K562 (cell line): ENCODE measurements around the gene BLOC1S4. TPM values are rescaled to one million over a fixed set of nuclear protein-coding genes. Genes with fewer than 3 reads are reported as not detected.

ENCODE experiments used
- ATAC-seq: fragments of 200-7000 bp; cut with Tn5 transposase; 3 replicates; pipeline ENCODE4 v1.9.1; 2020; ENCODE audit warnings: moderate library complexity
- BruUV-seq: library from RNA; stranded (reverse); fragments of 400-500 nt; replicated peaks from 2 replicates; lab custom pipeline; 2021; lab: Mats Ljungman, UMichigan
- CTCF ChIA-PET: fragments of 300-600 bp; formaldehyde crosslinking; extraction: SDS; loops from one replicate; lab custom pipeline; 2021; ENCODE audit warnings: low intra/inter-chr PET ratio; lab: Yijun Ruan, JAX
- POLR2A ChIA-PET: fragments of 300-600, 350-650 bp; sonication (Branson Sonifier 250); formaldehyde crosslinking; extraction: SDS; loops from one replicate; lab custom pipeline; 2021; ENCODE audit warnings: antibody characterized with exemption, inconsistent platforms; lab: Yijun Ruan, JAX
- DNase-seq, 4 experiments: peaks; one replicate each; pipeline versions ENCODE4 v3.0.0 to v3.0.0-alpha.2; 2011 to 2018; ENCODE audit warnings: low spot score in 3 of 4, mixed read lengths in 3 of 4; ENCODE audit errors: extremely low read depth in 1 of 4
- FAIRE-seq: peaks from 2 replicates; lab custom pipeline; 2011; peaks lifted over from hg19 to GRCh38; lab: Jason Lieb, UNC
- H2AFZ ChIP-seq: 2 replicates; pipeline ENCODE4 v1.6.0; 2011; ENCODE audit warnings: low read depth, low read length, control low read depth, inconsistent platforms
- H3K27ac ChIP-seq: fragments of 200-600 bp; 3 replicates; pipeline ENCODE4 v1.8.0; 2011; ENCODE audit warnings: low read depth, mild to moderate bottlenecking, control low read depth, inconsistent platforms, low read length, moderate library complexity, mixed read lengths; ENCODE audit errors: extremely low read depth
- H3K27me3 ChIP-seq, 2 experiments: fragments of 300-600 bp in 1 of 2; 2 replicates in 1 of 2; 3 replicates in 1 of 2; pipeline versions ENCODE4 v1.6.0 to v1.8.0; 2011; ENCODE audit warnings: inconsistent platforms in 2 of 2, low read length in 2 of 2, mild to moderate bottlenecking in 1 of 2, mixed read lengths in 1 of 2, moderate library complexity in 1 of 2; ENCODE audit not compliant: control insufficient read depth in 2 of 2, insufficient read depth in 2 of 2
- H3K36me3 ChIP-seq: fragments of 300-600 bp; 3 replicates; pipeline ENCODE4 v1.8.0; 2011; ENCODE audit warnings: mild to moderate bottlenecking, low read length, inconsistent platforms; ENCODE audit not compliant: control insufficient read depth, insufficient read depth
- H3K4me1 ChIP-seq, 2 experiments: fragments of 200-600 bp in 1 of 2; replicated peaks in 1 of 2; 2 replicates in 1 of 2; 3 replicates in 1 of 2; pipeline versions ENCODE4 v1.5.1 to v1.8.0; 2011; ENCODE audit warnings: inconsistent platforms in 2 of 2, low read length in 2 of 2, mild to moderate bottlenecking in 1 of 2, mixed read lengths in 1 of 2, moderate library complexity in 1 of 2; ENCODE audit not compliant: control insufficient read depth in 2 of 2, insufficient read depth in 2 of 2
- H3K4me2 ChIP-seq: 2 replicates; pipeline ENCODE4 v1.6.1; 2011; ENCODE audit warnings: low read length, control low read depth, inconsistent platforms, mixed read lengths; ENCODE audit not compliant: insufficient read depth
- H3K4me3 ChIP-seq: fragments of 200-600 bp; sonication (generic), shearing (Covaris generic); 2 replicates; pipeline ENCODE4 v1.5.1; 2016; ENCODE audit warnings: control low read depth, inconsistent platforms
- H3K79me2 ChIP-seq: fragments of 200-600 bp; 3 replicates; pipeline ENCODE4 v1.8.0; 2011; ENCODE audit warnings: low read length, inconsistent platforms; ENCODE audit not compliant: control insufficient read depth, insufficient read depth
- H3K9ac ChIP-seq, 2 experiments: 2 replicates each; pipeline versions ENCODE4 v1.6.0 to v1.6.1; 2011; ENCODE audit warnings: low read depth in 2 of 2, low read length in 2 of 2, control low read depth in 1 of 2, inconsistent platforms in 1 of 2, mild to moderate bottlenecking in 1 of 2, mixed read lengths in 1 of 2; ENCODE audit not compliant: insufficient read depth in 1 of 2
- H3K9me1 ChIP-seq: one replicate; pipeline ENCODE4 v1.6.0; 2011; ENCODE audit warnings: inconsistent platforms, mild to moderate bottlenecking, low read length, moderate library complexity; ENCODE audit not compliant: control insufficient read depth, insufficient read depth
- H3K9me3 ChIP-seq: replicated peaks from 2 replicates; pipeline ENCODE4 v1.5.1; 2011; ENCODE audit warnings: low read depth, low read length, inconsistent platforms; ENCODE audit not compliant: control insufficient read depth, insufficient read depth
- H4K20me1 ChIP-seq: replicated peaks from 2 replicates; pipeline ENCODE4 v1.6.1; 2011; ENCODE audit warnings: low read length, inconsistent platforms, mixed read lengths; ENCODE audit not compliant: control insufficient read depth, insufficient read depth
- ATF4 ChIP-seq: fragments of 450-650 bp; formaldehyde crosslinking; IDR thresholded peaks from 2 replicates; pipeline ENCODE4 v1.4.0; 2022; ENCODE audit warnings: mild to moderate bottlenecking, moderate library complexity
- CBFA2T2 ChIP-seq: fragments of 450-650 bp; conservative IDR thresholded peaks from 2 replicates; pipeline ENCODE4 v1.6.1; 2017; ENCODE audit warnings: mild to moderate bottlenecking
- CREB1 ChIP-seq, 2 experiments: sonication (generic) in 1 of 2; formaldehyde crosslinking in 1 of 2; IDR thresholded peaks; 2 replicates each; pipeline versions ENCODE4 v1.6.1 to v1.8.0; 2012 to 2022; ENCODE audit warnings: inconsistent platforms in 1 of 2, mild to moderate bottlenecking in 1 of 2, missing genetic modification reagents in 1 of 2, moderate library complexity in 1 of 2
- EWSR1 ChIP-seq: fragments of 450-650 bp; IDR thresholded peaks from 2 replicates; pipeline ENCODE4 v1.6.1; 2018; ENCODE audit warnings: borderline replicate concordance, mild to moderate bottlenecking, low read depth, moderate library complexity; ENCODE audit not compliant: partially characterized antibody
- JUND ChIP-seq, 2 experiments: IDR thresholded peaks; 2 replicates in 1 of 2; 3 replicates in 1 of 2; pipeline ENCODE4 v1.6.1; 2011; ENCODE audit warnings: borderline replicate concordance in 2 of 2, low read depth in 2 of 2, low read length in 2 of 2, improper control_type of control experiment in 1 of 2, missing biosample characterization in 1 of 2, missing genetic modification characterization in 1 of 2, missing genetic modification reagents in 1 of 2
- NR2C2 ChIP-seq, 2 experiments: fragments of 200-800 bp in 1 of 2; sonication (Bioruptor generic) in 1 of 2; sonication (generic) in 1 of 2; formaldehyde crosslinking in 1 of 2; IDR thresholded peaks; 2 replicates each; pipeline versions ENCODE4 v1.6.1 to v1.8.0; 2016 to 2022; ENCODE audit warnings: mild to moderate bottlenecking in 1 of 2, missing compliant biosample characterization in 1 of 2, missing genetic modification characterization in 1 of 2, missing genetic modification reagents in 1 of 2
- NR3C1 ChIP-seq: sonication (generic); formaldehyde crosslinking; IDR thresholded peaks from 2 replicates; pipeline ENCODE4 v1.8.1; 2022; ENCODE audit warnings: missing genetic modification reagents
- POLR2A ChIP-seq: fragments of 450-650 bp; conservative IDR thresholded peaks from 2 replicates; pipeline ENCODE4 v1.6.1; 2016
- TBP ChIP-seq: optimal IDR thresholded peaks from 2 replicates; pipeline ENCODE3; 2011; ENCODE audit warnings: low read depth, low read length, improper control_type of control experiment
- TFE3 ChIP-seq: fragments of 450-650 bp; formaldehyde crosslinking; IDR thresholded peaks from 2 replicates; pipeline ENCODE4 v1.4.0; 2020; ENCODE audit warnings: mild to moderate bottlenecking, mixed read lengths
- ZNF764 ChIP-seq: fragments of 250-450 bp; sonication (Bioruptor Pico); IDR thresholded peaks from 2 replicates; pipeline ENCODE4 v1.4.0; 2020; ENCODE audit warnings: low read depth, mild to moderate bottlenecking, moderate library complexity
- WGBS: fragments of 100-300 bp; shearing (Covaris generic); methylation state at CpG from one replicate; pipeline ENCODE4 v1.1.6; 2016; ENCODE audit warnings: low coverage, mixed read lengths; ENCODE audit not compliant: insufficient coverage; ENCODE audit errors: missing lambda C conversion rate; 5-methylcytosine and 5-hydroxymethylcytosine counted together
- in situ Hi-C: fragments of 300-500 bp; cut with MboI; formaldehyde crosslinking; loops from 4 replicates; pipeline ENCODE4 v1.15.0; 2018; ENCODE audit warnings: inconsistent platforms, mixed read lengths
- intact Hi-C: fragments of 100-400 bp; cut with micrococcal nuclease; formaldehyde crosslinking; loops from 2 replicates; pipeline ENCODE4 v1.14.2; 2022
- polyA plus RNA-seq, 8 experiments: library from polyadenylated mRNA; depleted of rRNA in 4 of 8; stranded (reverse) in 5 of 8; unstranded in 3 of 8; fragments of >200 nt; fragmentation: Nextera tagmentation in 2 of 8; fragmentation: Illumina TruSeq in 1 of 8; extraction: Ambion mirVana in 2 of 8; extraction: Trizol in 1 of 8; gene quantifications; 2 replicates each; pipeline versions ENCODE4 v1.2.1 to v1.2.3, GENCODE V29; 2011 to 2014; ENCODE audit warnings: inconsistent platforms in 1 of 8, missing spikeins in 1 of 8
- total RNA-seq, 7 experiments: library from RNA; depleted of rRNA in 6 of 7; stranded (reverse); fragments of >200 nt in 6 of 7; fragmentation: Illumina TruSeq in 2 of 7; extraction: Trizol in 2 of 7; gene quantifications; 2 replicates each; pipeline versions ENCODE4 v1.2.1 to v1.2.3, GENCODE V29; 2011 to 2021; ENCODE audit warnings: low replicate concordance in 1 of 7
- TF ChIP-seq, protein P1 (sequence below): fragments of 250-450 bp; sonication (Bioruptor Pico); IDR thresholded peaks from 2 replicates; pipeline ENCODE4 v1.8.0; 2022; ENCODE audit warnings: inconsistent platforms
- TF ChIP-seq, protein P2 (sequence below): sonication (generic); formaldehyde crosslinking; IDR thresholded peaks from 2 replicates; pipeline ENCODE4 v1.8.1; 2023; ENCODE audit warnings: mild to moderate bottlenecking, missing genetic modification reagents, moderate library complexity

BLOC1S4 gene
- total and polyA plus RNA-seq, 9 of the 15 experiments (the other 6 are each of a cell fraction or from before 2014, with no cell fraction given) = 3.1 to 31.6 (median 11.2) TPM

GRCh38 chr4:6693231-6694176 is 22.5 kb upstream of the BLOC1S4 start, which contains the start of gene S100P:
TSS of gene S100P (plus strand) at chr4:6693878. CDS start at chr4:6693933, 55 bp downstream.
- FAIRE-seq (no peak), ATAC-seq (peak; percentile 63), DNase-seq (peak in 1 of 4 experiments; percentile 40)
- intact Hi-C loops (no loop called here), in situ Hi-C loops (no loop called here)
- 43% methylated on average over 26 of the region's 29 CpGs for WGBS
- Histone ChIP-seq H3K4me2 (peak within 1 kb of the TSS; percentile 61), H3K4me1 (peaks cover 58 to 60% of the 10 kb centered on the region in 2 experiments), H3K9ac (peak within 1 kb of the TSS; percentile 5 to 83; a peak in 3 of 4 replicates), H3K27ac (peak within 1 kb of the TSS; percentile 45; the same call in 2 of the 3 replicates), H3K9me1 (no peaks in the 10 kb centered on the region), H3K79me2 (no peaks in the 10 kb centered on the region), H3K36me3 (no peaks in the 10 kb centered on the region), H3K4me3 (peak within 1 kb of the TSS; percentile 30; the same call in 1 of the 2 replicates), H4K20me1 (no peaks in the 10 kb centered on the region), H2AFZ (peak within 1 kb of the TSS; percentile 35), H3K27me3 (no peaks in the 10 kb centered on the region), H3K9me3 (no peaks in the 10 kb centered on the region)
- ChIA-PET CTCF (no interaction called here), POLR2A (interaction anchor here (0.5 to 5.8 kb wide), 14 partner anchors 10 to 349 kb away, joined by 3 to 38 read pairs (median 3); partner anchors contain the start of gene MRFAP1L1)
- BruUV-seq = TSS peak; percentile 84
- TF ChIP-seq CREB1 (IDR thresholded peaks at IDR 0.05) = peak; percentile 55; the same call in 1 of the 2 replicates
- TF ChIP-seq CREB1 (CRISPR knock-in tag; IDR thresholded peaks at IDR 0.05) = peak; percentile 68
- TF ChIP-seq TBP = no peak
- no peak for TF ChIP-seq ZNF764 (CRISPR knock-in tag)
- TF ChIP-seq, protein P1, sequence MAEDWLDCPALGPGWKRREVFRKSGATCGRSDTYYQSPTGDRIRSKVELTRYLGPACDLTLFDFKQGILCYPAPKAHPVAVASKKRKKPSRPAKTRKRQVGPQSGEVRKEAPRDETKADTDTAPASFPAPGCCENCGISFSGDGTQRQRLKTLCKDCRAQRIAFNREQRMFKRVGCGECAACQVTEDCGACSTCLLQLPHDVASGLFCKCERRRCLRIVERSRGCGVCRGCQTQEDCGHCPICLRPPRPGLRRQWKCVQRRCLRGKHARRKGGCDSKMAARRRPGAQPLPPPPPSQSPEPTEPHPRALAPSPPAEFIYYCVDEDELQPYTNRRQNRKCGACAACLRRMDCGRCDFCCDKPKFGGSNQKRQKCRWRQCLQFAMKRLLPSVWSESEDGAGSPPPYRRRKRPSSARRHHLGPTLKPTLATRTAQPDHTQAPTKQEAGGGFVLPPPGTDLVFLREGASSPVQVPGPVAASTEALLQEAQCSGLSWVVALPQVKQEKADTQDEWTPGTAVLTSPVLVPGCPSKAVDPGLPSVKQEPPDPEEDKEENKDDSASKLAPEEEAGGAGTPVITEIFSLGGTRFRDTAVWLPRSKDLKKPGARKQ (CRISPR knock-in tag) = 0 out of 2 replicates have a peak, but pooled peaks have one; percentile 55
- no peak for TF ChIP-seq EWSR1
- no peak for TF ChIP-seq CBFA2T2
- no peak for TF ChIP-seq NR3C1
- no peak for TF ChIP-seq NR2C2 (CRISPR knock-in tag; IDR thresholded peaks at IDR 0.05)
- TF ChIP-seq NR2C2 (tag; IDR thresholded peaks at IDR 0.05) = peak; percentile 36; the same call in 1 of the 2 replicates
- TF ChIP-seq, protein P2, sequence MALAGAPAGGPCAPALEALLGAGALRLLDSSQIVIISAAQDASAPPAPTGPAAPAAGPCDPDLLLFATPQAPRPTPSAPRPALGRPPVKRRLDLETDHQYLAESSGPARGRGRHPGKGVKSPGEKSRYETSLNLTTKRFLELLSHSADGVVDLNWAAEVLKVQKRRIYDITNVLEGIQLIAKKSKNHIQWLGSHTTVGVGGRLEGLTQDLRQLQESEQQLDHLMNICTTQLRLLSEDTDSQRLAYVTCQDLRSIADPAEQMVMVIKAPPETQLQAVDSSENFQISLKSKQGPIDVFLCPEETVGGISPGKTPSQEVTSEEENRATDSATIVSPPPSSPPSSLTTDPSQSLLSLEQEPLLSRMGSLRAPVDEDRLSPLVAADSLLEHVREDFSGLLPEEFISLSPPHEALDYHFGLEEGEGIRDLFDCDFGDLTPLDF (CRISPR knock-in tag) = no peak
- TF ChIP-seq JUND (IDR thresholded peaks at IDR 0.05; ENCODE audit: borderline replicate concordance, low read depth, low read length) = peak; percentile 62
- no peak for TF ChIP-seq JUND (tag; IDR thresholded peaks at IDR 0.05; ENCODE audit: borderline replicate concordance, low read depth, low read length)
- TF ChIP-seq ATF4 (CRISPR knock-in tag) = peak; percentile 44; the same call in 1 of the 2 replicates
- no peak for TF ChIP-seq POLR2A
- TF ChIP-seq TFE3 (CRISPR knock-in tag) = no peak
